Kidney (tissue), 14 donors: ENCODE results near the gene ZFP57. TPM values are rescaled to one million over a fixed set of nuclear protein-coding genes. Genes with fewer than 3 reads are reported as not detected.
A peak's percentile ranks its signal among the peaks of the same experiment; 100 is the strongest.

Experiments
- DNase-seq, 5 donors: peaks; one replicate each; pipeline ENCODE4 v3.0.0-alpha.2; 2013 to 2020
- FAIRE-seq: peaks from 2 replicates; lab custom pipeline; 2012; peaks lifted over from hg19 to GRCh38; lab: Jason Lieb, UNC
- H3K27ac ChIP-seq, 2 donors: one replicate each; pipeline ENCODE4 v1.7.0; 2013; ENCODE audit warnings: low read depth in 2 of 2, low read length in 2 of 2, inconsistent platforms in 1 of 2
- H3K27me3 ChIP-seq: one replicate; pipeline ENCODE4 v1.7.1; 2013; ENCODE audit warnings: low read length, inconsistent platforms; ENCODE audit not compliant: control insufficient read depth, insufficient read depth
- H3K36me3 ChIP-seq, 3 donors: one replicate each; pipeline versions ENCODE4 v1.7.0 to v1.7.1; 2013; ENCODE audit warnings: low read length in 3 of 3, control low read depth in 1 of 3, inconsistent platforms in 1 of 3; ENCODE audit not compliant: insufficient read depth in 3 of 3, control insufficient read depth in 2 of 3
- H3K4me1 ChIP-seq, 3 donors: one replicate each; pipeline versions ENCODE4 v1.7.0 to v1.7.1; 2013; ENCODE audit warnings: low read length in 3 of 3, inconsistent platforms in 1 of 3, low read depth in 1 of 3; ENCODE audit not compliant: control insufficient read depth in 2 of 3, insufficient read depth in 2 of 3
- H3K4me3 ChIP-seq, 3 donors: one replicate each; pipeline versions ENCODE4 v1.7.0 to v1.8.1; 2013; ENCODE audit warnings: low read length in 3 of 3, control low read depth in 1 of 3, inconsistent platforms in 1 of 3
- H3K9ac ChIP-seq, 3 donors: one replicate each; pipeline versions ENCODE4 v1.7.0 to v1.7.1; 2013; ENCODE audit warnings: low read length in 3 of 3, control low read depth in 1 of 3, inconsistent platforms in 1 of 3
- H3K9me3 ChIP-seq, 3 donors: one replicate each; pipeline versions ENCODE4 v1.7.0 to v1.7.1; 2013; ENCODE audit warnings: low read length in 3 of 3, control low read depth in 1 of 3, inconsistent platforms in 1 of 3; ENCODE audit not compliant: control insufficient read depth in 2 of 3, insufficient read depth in 1 of 3
- CTCF ChIP-seq: IDR thresholded peaks from 3 replicates; pipeline ENCODE4 v1.5.1; 2012; ENCODE audit warnings: mild to moderate bottlenecking, moderate library complexity, borderline replicate concordance; ENCODE audit not compliant: insufficient read depth; ENCODE audit errors: extremely low read depth
- intact Hi-C: fragments of 100-400 bp; cut with DNase I; formaldehyde crosslinking; loops from one replicate; pipeline ENCODE4 v1.11.1; 2022
- polyA plus RNA-seq: library from polyadenylated mRNA; stranded (reverse); fragments of 350-450 nt; fragmentation: Illumina TruSeq; extraction: RNeasy Lipid Tissue Mini Kit (QIAGEN cat#74804); gene quantifications from one replicate; pipeline ENCODE4 v1.2.3, GENCODE V29; 2014; ENCODE audit warnings: low read depth, low replicate concordance; ENCODE audit not compliant: insufficient read depth
- total RNA-seq: library from RNA; stranded (reverse); fragmentation: NEBNext Ultra II Directional; extraction: Animal tissue kit (Norgen Biotek cat#: 25700); gene quantifications from one replicate; pipeline ENCODE4 v1.2.1, GENCODE V29; 2021
- donor health status: control.
- donor health status: control.
- donor health status: control.
- donor health status: control.
- donor health status: control.
- donor health status: DM: yes; HTN: yes; CAD: no.
- donor health status: Normal renal cell carcinoma (clear cell type).

The ZFP57 gene
- total and polyA plus RNA-seq, 2 donors from 2014 or later: 1.1 TPM; not detected in 1

DNA sequence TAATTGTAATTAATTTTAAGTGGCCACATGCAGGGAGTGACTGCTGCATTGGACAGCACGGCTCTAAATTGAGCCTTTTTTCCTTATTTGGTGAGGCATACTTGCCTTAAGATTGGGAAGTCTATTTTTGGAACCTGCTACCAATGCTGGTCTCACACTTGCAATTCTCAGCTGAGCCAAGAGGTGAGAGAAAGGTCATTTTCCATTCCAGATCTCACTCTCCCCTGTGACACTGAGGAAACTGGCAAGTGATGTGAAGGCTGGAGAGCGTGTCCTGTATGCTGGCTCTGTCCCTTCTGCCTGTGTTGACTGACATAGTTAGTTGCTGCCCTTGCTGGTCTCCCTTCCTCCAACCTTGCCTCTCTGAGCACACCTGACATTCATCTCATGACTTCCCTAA is 24.8 kb downstream of the ZFP57 start:
- no peaks in the 10 kb centered on the region for H3K9me3 ChIP-seq
- intact Hi-C loops: no loop called here
- FAIRE-seq (no peak), DNase-seq (no peak)
- no peak overlapping the region for H3K9ac ChIP-seq
- TF ChIP-seq CTCF: no peak
- no peak overlapping the region for H3K27ac ChIP-seq
- H3K27me3 ChIP-seq: no peaks in the 10 kb centered on the region
- no peak overlapping the region for H3K4me3 ChIP-seq
- H3K4me1 ChIP-seq: no peaks in the 10 kb centered on the region
- no peaks in the 10 kb centered on the region for H3K36me3 ChIP-seq

GRCh38 chr6:29655658-29656057 is 25.3 kb downstream of the ZFP57 start:
- H3K9me3 ChIP-seq: no peaks in the 10 kb centered on the region
- H3K4me1 ChIP-seq: no peaks in the 10 kb centered on the region
- no peaks in the 10 kb centered on the region for H3K36me3 ChIP-seq
- no peak for TF ChIP-seq CTCF
- H3K27ac ChIP-seq: no peak overlapping the region
- H3K4me3 ChIP-seq: no peak overlapping the region
- H3K27me3 ChIP-seq: no peaks in the 10 kb centered on the region
- FAIRE-seq (no peak), DNase-seq (no peak)
- intact Hi-C loops: no loop called here
- no peak overlapping the region for H3K9ac ChIP-seq

DNA sequence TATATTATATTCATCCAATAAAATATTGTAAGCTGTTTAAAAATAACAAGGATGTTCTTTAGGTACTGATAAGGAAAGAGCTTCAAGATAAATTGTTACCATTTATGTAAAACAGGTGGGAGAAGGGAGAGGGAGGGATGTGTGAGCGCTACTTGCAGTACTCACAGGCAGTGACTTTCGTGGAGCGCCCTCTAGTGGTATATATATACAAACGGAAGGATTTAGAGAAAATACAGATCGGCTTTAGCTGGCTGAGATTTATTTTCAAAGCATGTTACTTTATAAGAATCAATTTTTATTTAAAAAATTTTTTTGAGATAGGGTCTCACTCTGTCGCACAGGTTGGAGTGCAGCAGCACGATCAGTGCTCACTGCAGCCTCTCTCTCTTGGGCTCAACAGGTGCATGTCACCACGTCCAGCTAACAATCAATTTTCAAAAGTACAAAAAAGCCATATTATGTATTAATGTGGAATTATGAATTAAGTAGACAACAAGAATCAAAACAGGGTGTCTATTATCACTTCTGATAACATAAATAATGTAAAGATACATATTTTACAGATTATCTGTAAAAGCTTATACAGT is 27.4 kb downstream of the ZFP57 start:
- H3K4me3 ChIP-seq: no peak overlapping the region
- intact Hi-C loops: no loop called here
- H3K4me1 ChIP-seq: peaks cover 0 to 9% (median 4%) of the 10 kb centered on the region in 3 donors
- TF ChIP-seq CTCF: peak; percentile 62
- no peaks in the 10 kb centered on the region for H3K9me3 ChIP-seq
- DNase-seq (peak in 4 of 5 donors; percentile 25 to 79 (median 66)), FAIRE-seq (peak; percentile 72)
- H3K36me3 ChIP-seq: no peaks in the 10 kb centered on the region
- no peak overlapping the region for H3K9ac ChIP-seq
- no peak overlapping the region for H3K27ac ChIP-seq
- no peaks in the 10 kb centered on the region for H3K27me3 ChIP-seq

DNA sequence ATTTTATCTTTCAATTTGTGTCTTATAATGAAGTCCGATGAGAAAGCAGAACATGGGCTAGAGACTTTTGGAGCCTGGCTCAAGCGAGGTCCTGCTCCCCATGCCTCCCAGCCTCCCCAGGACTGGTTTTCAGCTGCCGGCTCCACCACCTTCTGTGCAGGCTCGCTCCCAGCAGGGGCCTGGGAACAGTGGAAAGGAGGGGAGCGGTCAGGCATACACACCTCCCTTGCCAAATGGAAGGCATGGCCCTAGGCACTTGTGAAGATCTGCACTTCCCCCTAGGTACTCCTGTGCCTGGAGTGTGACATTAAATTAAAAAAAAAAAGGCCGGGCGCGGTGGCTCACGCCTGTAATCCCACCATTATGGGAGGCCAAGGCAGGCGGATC is 28.8 kb downstream of the ZFP57 start:
- TF ChIP-seq CTCF: no peak
- DNase-seq (no peak), FAIRE-seq (no peak)
- intact Hi-C loops: no loop called here
- no peak overlapping the region for H3K4me3 ChIP-seq
- no peak overlapping the region for H3K27ac ChIP-seq
- H3K27me3 ChIP-seq: no peaks in the 10 kb centered on the region
- no peak overlapping the region for H3K9ac ChIP-seq
- H3K36me3 ChIP-seq: no peaks in the 10 kb centered on the region
- no peaks in the 10 kb centered on the region for H3K9me3 ChIP-seq
- H3K4me1 ChIP-seq: peaks cover 0 to 9% (median 4%) of the 10 kb centered on the region in 3 donors
